HG03571 (cell line): ENCODE data around the gene DKKL1.

Experiments used
- ATAC-seq: cut with Tn5 transposase; IDR thresholded peaks from one replicate; pipeline ENCODE4 v1.9.1; 2021; ENCODE audit not compliant: unreplicated experiment

The DKKL1 gene

DNA sequence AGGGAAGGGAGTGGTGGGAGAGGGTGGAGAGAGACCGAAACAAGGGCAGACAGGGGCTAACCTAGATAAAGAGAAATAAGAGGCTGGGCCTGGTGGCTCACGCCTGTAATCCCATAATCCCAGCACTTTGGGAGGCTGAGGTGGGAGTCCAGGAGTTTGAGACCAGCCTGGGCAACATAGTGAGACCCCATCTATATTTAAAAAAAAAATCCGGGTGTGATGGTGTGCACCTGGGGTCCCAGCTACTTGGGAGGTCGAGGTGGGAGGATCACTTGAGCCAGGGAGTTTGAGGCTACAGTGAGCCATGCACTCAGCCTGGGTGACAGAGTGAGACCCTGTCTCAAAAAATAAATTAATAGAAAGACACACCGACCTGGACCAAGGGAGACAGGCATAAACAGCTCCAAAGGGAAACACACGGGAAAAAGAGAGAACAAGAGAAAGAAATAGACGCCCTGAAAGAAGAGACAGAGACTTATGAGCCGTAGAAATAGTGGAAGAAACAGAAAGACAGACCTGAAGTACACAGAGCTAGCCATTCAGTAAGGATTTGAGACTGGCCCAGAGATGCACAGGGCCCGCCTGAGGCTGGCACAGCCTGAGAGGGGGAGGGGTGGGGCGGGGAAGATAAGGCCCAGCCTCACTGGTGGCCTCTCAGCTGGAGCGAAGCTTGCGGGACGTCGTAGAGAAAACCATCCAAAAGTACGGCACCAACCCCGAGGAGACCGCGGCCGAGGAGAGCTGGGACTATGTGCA is 26.2 kb upstream of the DKKL1 start:
- no peak for ATAC-seq

DNA sequence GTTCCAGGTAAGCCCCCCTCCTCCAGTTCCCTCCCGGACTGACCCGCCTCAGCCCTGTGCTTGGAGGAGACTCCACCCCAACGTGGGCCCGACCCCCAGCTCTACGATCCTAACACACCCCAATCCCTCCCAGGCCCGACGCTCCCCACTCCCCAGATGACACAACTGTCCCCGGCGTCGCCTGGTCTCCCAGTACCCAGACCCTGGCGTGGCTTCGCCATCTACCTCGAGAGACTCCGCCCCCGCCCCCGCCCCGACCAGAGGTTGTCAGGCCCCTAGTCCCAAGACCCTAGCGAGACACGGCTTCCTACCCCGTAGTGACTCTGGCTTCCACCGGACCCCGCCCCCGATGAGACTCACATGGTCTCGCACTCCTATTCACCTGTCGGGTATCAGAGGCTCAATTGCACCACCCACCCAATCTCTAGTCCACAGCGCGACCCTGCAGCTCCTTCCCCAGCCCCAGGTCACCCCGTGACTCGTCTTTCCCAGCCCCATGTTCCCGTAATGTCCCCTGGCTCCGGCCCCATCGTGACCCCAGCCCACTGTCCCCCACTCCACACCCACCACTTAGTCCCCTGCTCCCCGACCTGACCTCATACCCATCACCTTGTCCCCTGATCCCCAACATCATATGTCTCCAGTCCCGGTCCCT is 25.5 kb upstream of the DKKL1 start:
- no peak for ATAC-seq

DNA sequence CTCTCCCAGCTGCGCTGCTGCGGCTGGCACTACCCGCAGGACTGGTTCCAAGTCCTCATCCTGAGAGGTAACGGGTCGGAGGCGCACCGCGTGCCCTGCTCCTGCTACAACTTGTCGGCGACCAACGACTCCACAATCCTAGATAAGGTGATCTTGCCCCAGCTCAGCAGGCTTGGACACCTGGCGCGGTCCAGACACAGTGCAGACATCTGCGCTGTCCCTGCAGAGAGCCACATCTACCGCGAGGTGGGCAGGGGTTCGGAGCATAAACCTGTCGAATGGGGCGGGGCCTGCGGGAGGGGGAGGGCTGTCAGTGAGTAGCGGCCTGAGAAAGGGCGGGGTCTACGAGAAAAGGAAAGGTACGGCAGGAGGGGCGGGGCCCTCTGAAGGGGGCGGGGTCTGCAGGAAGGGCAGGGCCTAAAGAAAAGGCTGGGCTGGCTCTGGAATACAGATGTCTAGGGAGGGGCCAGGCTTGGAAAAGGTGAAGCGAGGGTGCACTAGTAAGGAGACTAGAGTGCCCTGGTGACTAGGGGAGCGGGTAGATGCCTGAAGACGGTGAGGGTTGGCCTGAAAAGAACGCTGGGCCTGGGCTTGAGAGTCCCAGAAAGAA is 24.9 kb upstream of the DKKL1 start:
- no peak for ATAC-seq

DNA sequence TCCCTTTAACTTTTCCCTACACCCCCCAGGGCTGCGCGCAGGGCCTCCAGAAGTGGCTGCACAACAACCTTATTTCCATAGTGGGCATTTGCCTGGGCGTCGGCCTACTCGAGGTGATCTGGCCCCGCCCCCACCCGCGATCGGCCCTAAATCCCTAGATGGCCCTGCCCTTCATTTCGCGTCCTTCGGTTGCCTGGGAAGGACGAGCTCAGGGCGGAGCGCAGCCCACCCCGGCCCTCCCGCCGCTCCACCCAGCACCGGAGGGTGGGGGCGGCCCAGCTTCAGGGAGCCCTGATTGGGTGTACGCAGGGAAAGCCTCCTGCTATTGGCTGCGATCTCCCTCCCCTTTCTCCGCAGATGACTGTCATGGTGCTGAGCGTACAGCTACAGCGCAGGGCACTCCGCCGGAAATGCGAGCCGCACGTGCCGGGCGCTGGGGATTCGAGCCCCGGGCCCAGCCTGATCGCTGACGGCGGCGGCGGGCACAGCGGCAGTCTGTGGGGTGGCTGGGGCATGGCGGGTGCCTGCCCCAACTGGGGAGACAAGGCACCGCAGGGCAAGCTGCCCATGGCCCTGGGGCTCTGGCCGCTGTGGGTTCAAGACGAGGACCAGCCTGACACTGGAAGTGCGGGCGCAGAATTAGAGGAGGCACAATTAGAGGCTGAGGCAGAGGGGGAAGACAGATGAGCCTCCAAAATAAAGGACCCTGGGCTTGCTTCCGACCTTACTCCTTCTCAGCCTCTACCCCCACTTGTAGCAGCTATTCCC is 24.2 kb upstream of the DKKL1 start:
- ATAC-seq = no peak

DNA sequence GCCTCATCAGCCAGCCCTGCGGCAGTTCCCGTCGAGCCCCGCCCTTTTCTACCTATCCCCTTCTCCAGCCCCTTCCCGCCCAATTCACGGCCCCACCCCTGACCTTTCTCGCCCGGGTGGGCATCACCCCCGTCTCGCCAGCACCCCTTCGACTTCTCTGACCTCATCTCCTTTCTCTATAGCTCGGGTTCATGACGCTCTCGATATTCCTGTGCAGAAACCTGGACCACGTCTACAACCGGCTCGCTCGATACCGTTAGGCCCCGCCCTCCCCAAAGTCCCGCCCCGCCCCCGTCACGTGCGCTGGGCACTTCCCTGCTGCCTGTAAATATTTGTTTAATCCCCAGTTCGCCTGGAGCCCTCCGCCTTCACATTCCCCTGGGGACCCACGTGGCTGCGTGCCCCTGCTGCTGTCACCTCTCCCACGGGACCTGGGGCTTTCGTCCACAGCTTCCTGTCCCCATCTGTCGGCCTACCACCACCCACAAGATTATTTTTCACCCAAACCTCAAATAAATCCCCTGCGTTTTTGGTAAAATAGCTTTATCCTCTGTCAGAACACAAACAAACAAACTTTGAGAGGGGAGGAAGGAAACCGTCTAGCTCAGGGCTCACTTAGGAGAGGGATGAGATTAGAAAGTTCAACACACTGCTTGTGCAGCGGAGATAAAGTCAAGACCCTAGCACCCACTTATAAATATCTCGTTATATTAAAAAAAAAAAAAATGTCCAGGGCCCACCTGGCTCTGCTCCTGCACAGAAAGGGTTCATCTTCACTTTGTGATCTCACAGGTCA is 23.4 kb upstream of the DKKL1 start:
- ATAC-seq = peak; percentile 55

DNA sequence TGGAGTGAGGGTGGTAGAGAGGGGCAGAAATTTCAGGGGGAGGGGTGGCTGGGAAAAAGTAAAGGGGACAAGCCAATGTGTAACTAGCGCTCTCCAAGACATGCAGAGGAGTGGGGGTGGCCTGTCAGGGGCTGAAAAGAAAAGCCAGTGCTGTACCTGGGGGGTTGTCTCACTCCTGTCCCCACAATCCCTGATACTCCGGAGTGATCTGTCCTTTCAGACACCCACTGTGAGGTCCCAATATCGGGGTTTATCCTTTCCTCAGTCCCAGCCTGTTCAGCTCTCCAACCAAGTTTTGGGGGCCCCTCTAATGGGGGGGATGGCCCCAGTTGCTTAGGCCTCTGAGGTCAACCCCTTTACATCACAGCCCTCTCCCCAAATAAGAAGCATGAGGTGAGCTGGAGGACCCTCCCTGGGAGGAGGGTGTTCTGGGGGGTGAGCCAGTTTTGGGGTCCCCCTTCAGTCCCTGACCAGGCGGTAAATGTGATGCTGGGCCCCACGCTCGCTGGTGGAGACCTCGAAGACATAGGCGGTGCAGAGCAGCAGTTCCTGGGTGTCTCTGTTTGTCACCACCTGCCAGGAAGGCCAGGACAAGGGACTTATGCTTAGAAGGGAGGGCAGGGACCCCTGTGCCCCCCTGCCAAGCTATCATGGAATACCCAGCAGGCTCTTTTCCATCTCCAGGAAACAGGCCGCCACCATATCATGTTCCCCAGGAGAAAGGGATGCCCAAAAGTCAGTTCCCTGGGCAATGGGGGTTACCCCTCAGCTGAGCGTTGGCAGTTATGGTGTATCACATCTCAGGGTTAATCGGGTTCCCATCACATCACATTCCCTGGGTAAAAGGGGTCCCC is 22.6 kb upstream of the DKKL1 start:
- ATAC-seq = no peak

DNA sequence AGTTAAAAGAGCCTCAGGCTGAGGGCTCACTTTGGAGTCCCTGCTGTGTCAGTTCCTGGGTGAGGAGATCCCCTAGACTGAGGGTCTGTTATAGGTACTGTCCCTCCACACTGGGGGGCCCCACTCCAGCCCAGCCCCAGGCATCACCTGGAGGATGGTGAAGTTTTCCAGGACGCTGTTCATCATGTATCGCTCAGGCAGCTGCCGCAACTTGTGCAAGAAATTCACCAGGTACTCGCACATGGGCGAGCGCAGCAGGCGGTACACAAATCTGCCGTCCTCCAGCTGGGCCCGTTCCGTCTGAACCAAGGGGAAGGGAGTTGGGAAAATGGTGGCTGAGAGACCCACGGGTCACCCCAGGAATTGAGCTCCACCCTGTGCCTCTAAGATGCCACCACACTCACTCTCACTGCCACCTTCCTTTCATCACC is 21.4 kb upstream of the DKKL1 start:
- ATAC-seq = no peak

DNA sequence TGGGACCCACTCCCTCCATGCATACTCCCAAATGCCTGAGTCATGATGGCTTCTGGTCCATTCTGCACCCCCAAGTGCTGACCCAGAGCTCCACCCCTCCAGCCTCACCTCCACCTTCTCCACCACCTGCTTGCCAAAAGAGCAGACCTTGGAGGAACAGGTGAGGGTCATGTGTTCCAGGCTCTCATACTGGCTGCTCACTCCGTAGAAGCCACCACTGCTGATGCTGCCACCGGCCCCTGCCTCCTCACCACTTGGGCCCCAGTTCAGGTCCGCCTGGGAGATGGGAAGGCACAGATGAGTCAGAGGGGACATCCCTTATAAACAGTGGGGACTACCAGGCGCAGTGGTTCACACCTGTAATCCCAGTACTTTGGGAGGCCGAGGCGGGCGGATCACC is 20.6 kb upstream of the DKKL1 start:
- ATAC-seq = no peak

DNA sequence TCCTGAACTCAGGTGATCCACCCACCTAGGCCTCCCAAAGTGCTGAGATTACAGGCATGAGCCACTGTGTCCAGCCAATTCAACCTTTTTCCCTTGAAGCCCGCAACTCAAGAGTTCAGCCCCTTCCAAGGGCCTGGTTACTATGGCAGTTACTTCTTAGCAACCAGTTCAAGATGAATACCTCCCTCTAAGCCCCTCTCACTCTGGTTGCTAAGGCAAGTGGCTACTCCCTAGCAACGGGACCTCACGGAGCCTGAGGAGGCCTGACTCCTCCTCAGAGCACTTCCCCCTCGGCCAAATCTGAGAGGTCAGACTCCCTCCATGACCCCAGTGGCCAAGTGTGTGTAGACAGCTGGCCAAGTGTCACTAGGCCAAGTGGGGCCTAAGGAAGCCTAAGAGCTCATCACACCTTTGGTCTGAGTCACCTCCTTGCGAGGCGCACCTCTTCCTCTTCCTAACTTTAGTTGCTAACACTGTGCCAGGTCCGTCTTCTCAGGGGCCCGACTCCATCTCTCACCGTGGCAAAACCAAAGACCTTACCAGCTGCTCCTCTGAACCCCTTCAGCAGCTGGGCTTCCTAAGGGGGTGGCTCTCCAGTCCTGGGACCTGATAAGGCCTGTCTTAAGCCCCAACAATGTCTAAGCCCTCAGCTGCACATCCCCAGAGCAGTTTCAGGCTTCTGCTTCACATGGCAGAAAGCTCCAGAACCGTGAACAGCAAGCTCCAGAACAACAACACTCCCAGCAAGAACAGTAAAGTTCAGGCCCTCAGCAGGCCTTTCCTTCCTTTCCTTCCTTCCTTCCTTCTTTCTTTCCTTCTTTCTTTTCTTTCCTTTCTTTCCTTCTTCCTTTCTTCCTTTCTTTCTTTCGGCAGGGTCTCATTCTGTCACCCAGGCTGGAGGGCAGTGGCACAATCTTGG is 18.9 kb upstream of the DKKL1 start:
- no peak for ATAC-seq

DNA sequence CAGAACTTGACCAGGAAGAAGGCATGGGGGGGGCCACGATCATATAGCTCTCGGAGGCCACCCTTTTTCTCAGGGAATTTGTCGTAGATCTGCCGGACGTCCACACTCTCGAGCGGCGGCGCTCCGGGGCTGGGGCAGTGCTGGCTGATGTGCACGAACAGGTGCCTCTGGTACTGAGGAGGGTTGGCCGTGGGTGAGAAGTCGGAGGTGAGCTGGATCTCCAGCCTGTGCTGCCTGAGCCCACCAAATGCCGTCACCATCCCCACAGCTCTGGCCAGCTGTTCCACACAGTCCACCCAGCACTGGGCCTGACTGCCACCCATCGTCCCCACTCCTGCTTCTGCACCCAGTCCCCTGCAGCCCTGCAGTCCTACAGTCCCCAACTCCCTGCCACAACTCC is 16.5 kb upstream of the DKKL1 start:
- no peak for ATAC-seq

DNA sequence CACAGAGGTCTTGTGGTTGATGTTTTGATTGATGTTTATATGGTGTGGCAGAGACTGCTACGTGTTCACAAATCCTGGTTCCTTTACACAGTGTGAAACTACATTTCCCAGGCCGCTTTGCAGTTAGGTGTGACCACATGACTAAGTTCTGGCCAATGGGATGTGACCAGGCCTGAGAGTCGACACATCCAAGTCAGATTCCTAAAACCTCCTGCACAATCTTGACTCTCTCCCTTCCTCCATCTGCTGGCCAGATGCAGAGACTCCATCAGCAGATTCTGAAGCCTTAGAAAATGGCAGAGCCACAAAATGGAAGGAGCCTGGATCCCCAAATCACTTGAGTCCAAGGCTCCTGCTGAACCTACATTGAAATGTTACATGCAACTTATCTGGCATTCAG is 15.8 kb upstream of the DKKL1 start:
- no peak for ATAC-seq

DNA sequence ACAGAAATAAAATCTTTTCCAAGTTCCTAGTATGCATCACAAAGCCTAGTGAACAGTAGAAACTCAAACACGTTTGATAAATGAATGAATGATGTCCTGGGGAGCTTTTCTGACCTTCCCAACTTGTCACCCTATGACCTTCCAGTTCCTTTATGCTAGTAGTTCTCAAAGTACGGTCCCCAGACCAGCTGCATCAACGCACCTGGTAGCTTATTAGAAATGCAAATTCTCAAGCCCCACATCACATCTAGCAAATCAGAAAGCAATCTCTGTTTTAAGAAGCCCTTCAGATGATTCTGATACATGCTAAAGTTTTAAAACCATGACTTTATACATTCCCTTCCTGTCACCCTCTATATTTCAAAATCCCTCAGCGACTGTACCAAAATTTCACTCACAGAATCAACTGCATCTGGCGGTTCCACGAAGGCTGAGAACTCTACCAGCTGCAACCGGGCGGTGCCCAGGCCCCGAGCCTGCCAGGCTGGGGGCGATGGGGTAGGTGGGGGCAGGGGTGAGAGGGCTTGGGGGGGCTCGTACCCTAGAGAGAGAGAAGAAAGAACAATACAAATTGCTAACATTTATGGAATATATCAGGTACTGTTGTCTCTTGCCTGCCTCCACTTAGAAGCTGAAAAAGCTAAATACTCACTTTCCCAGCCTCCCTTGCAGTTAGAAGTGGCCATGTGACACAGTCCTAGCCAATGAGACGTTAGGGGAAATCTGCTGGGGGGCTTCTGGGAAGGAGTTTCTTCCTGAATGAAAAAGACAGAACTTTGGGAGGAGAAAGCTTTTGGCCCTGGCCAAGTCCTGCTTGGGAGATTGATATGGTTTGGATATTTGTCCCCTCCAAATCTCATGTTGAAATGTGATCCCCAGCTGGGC is 15.1 kb upstream of the DKKL1 start:
- ATAC-seq = no peak

DNA sequence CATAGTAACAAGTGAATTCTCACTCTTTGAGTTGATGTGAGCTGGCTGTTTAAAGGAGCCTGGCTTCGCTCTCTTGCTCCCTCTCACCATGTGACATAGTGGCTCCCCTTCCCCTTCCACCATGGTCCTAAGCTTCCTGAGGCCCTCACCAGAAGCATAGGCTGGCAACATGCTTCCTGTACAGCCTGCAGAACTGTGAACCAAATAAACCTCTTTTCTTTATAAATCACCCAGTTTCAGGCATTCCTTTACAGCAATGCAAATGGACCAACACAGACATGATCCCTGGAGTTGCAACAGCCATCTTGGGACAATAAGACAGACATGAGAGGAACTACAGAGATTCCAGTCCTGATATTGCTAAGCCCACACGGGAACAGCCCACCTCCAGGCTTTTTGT is 14.1 kb upstream of the DKKL1 start:
- no peak for ATAC-seq

DNA sequence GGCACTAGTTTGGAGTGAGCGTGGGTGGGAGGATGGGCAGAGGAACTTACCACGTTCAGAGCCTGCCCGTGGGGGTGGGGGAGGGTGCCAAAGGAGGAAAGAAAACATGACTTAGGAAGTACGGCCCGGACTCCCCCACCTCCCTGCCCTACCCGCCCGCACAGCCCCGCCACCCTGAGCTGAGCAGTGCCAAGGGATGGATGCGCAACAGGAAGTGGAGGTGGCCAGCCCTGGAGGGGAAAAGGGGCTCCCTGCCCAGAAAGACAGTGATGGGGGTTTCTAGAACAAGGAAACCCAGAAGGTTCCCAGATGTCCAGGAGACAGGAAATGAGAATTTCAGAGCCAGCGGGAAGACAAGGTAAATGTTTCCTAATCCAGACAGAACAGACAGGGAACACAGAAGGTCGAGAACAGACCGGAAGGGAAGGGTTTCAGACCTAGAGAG is 7.7 kb upstream of the DKKL1 start:
- ATAC-seq = no peak

DNA sequence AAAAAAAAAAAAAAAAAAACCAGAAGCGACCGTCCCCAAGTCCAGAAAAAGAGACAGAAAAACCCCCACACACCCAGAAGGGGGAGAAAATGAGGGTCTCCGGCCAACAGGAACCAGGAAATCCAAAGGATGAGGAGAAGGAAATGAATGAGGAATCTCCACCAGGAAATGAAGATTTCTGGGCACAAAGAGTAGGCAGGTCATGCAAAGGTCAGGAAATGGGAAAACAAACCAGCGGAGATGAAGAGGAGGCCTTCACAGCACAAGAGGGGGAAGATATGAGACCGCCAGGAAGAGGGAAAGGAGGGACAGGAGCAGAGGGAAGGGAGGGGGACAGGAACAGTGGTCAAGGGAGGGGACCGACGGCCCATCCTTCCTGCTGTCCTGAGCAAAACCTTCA is 7.3 kb upstream of the DKKL1 start:
- no peak for ATAC-seq

DNA sequence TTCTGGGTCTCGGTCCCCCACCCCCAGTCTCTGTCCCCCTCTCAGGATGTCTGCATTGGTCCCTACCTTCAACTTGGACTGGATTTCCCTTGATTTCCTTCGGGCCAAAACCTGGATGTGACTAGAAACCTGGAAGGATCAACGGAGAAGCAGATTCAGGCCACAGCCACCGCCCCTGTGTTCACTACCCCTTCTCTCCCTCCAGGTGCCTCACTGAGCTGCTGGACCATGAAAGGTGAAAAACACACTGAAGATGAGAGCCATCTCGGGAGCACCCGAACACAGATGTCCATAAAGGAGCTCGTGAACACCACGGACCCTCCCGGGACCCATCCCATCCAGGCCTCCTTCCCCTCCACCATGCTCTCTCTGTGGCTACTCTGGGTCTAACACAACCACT is 6.5 kb upstream of the DKKL1 start:
- no peak for ATAC-seq

DNA sequence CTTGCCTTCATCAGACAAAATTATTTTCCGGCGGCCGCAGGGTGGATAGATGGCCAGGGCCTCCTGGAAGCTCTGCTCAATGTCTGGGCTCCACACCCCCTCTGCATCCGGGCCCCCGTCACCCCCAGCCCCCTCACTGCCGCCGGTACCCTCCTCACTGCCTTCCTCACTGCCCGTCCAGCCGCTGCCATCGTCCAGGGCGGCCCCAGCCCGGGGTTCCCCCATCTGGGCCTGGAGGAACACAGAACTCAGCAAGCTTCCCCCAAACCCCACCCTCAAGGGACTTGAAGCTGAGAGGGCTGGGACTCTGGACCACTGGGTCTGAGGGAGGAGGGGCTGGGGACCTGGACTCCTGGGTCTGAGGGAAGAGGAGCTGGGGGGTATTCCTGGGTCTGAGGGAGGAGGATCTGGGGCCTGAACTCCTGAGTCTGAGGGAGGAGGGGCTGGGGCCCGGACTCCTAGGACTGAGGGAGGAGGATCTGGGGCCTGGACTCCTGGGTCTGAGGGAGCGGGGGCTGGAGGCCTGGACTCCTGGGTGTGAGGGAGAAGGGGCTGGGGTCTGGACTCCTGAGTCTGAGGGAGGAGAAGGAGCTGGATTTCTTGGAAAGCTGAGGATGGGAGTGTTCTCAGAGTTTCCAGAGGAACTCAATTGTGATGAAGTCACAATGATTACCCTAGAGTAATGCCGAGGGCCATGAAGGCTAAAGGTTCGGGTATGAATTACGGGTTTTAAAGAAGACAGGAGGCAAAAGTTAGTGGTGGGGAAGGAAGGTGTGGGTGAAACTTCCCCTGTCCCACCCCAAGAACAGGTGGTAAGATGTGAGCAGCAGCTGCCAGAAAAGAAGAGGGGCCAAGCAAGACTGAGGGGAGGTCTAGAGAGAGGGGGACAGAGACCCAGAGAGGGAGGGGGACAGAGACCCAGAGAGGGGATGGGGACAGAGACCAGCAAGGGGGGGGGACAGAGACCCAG is 3.5 kb upstream of the DKKL1 start:
- no peak for ATAC-seq
